Measurements from ENCODE around the gene EXOC6B.

- no peak for TF ChIP-seq CTCF (IDR thresholded peaks at IDR 0.05 in 4 of 5, conservative IDR thresholded peaks at IDR 0.05 in 1 of 5)
- no peak for TF ChIP-seq POLR2A (IDR thresholded peaks at IDR 0.05)
Measured at GRCh38 chr2:72155737-72156136, 670.1 kb downstream of the EXOC6B start.

All from gastrocnemius medialis (tissue), 4 donors.